GM12878 (cell line): ENCODE measurements around the gene SLC25A51. TPM values are rescaled to one million over a fixed set of nuclear protein-coding genes. Genes with fewer than 3 reads are reported as not detected.

ENCODE experiments used
- ATAC-seq: fragments of 200-7000 bp; cut with Tn5 transposase; 3 replicates; pipeline ENCODE4 v1.9.1; 2020; ENCODE audit warnings: mild to moderate bottlenecking, moderate library complexity
- BruUV-seq: library from RNA; stranded (reverse); fragments of 400-500 nt; replicated peaks from 2 replicates; lab custom pipeline; 2021; lab: Mats Ljungman, UMichigan
- CTCF ChIA-PET: fragments of 300-600 bp; sonication (Branson Sonifier 250); formaldehyde crosslinking; extraction: SDS; loops from one replicate; lab custom pipeline; 2021; ENCODE audit warnings: inconsistent platforms; lab: Yijun Ruan, JAX
- POLR2A ChIA-PET: fragments of 350-600 bp; formaldehyde crosslinking; extraction: SDS; loops from one replicate; lab custom pipeline; 2021; ENCODE audit warnings: inconsistent platforms; lab: Charles Lee
- RAD21 ChIA-PET: fragments of 300-600 bp; sonication (Branson Sonifier 250); formaldehyde crosslinking; loops from one replicate; lab custom pipeline; 2023; ENCODE audit warnings: antibody characterized with exemption; ENCODE audit not compliant: unreplicated experiment; lab: Charles Lee
- SMC1A ChIA-PET: fragments of 300-600 bp; sonication (Branson Sonifier 250); formaldehyde crosslinking; loops from one replicate; lab custom pipeline; 2023; ENCODE audit not compliant: unreplicated experiment, uncharacterized antibody; lab: Charles Lee
- DNase-seq: peaks from one replicate; pipeline ENCODE4 v3.0.0-alpha.2; 2011; ENCODE audit warnings: low read depth, low spot score
- FAIRE-seq: peaks from 3 replicates; lab custom pipeline; 2011; peaks lifted over from hg19 to GRCh38; lab: Jason Lieb, UNC
- H2AFZ ChIP-seq: 2 replicates; pipeline ENCODE4 v1.6.0; 2011; ENCODE audit warnings: low read depth, low read length, control low read depth; ENCODE audit not compliant: control insufficient read depth
- H3K27ac ChIP-seq: 2 replicates; pipeline ENCODE4 v1.5.1; 2011; ENCODE audit warnings: control low read depth; ENCODE audit not compliant: control insufficient read depth, insufficient read depth
- H3K27me3 ChIP-seq, 2 experiments: replicated peaks in 1 of 2; 2 replicates each; pipeline versions ENCODE4 v1.6.0 to v1.6.1; 2011; ENCODE audit warnings: low read length in 1 of 2; ENCODE audit not compliant: control insufficient read depth in 2 of 2, insufficient read depth in 2 of 2
- H3K36me3 ChIP-seq, 2 experiments: 2 replicates each; pipeline ENCODE4 v1.5.1; 2011; ENCODE audit warnings: low read length in 1 of 2; ENCODE audit not compliant: control insufficient read depth in 2 of 2, insufficient read depth in 2 of 2
- H3K4me1 ChIP-seq: 2 replicates; pipeline ENCODE4 v1.6.1; 2011; ENCODE audit warnings: mild to moderate bottlenecking, low read length, moderate library complexity, mixed read lengths; ENCODE audit not compliant: control insufficient read depth, insufficient read depth
- H3K4me2 ChIP-seq: 2 replicates; pipeline ENCODE4 v1.6.0; 2011; ENCODE audit warnings: control low read depth; ENCODE audit not compliant: control insufficient read depth, insufficient read depth
- H3K4me3 ChIP-seq: fragments of 200-600 bp; sonication (generic); 2 replicates; pipeline ENCODE4 v1.5.1; 2016
- H3K79me2 ChIP-seq: 2 replicates; pipeline ENCODE4 v1.6.0; 2011; ENCODE audit warnings: low read length; ENCODE audit not compliant: control insufficient read depth, insufficient read depth
- H3K9ac ChIP-seq: 2 replicates; pipeline ENCODE4 v1.8.0; 2011; ENCODE audit warnings: low read length, control low read depth, mixed read lengths; ENCODE audit not compliant: control insufficient read depth, insufficient read depth
- H3K9me3 ChIP-seq: replicated peaks from 3 replicates; pipeline ENCODE4 v1.5.1; 2011; ENCODE audit warnings: mild to moderate bottlenecking, low read length; ENCODE audit not compliant: control insufficient read depth, insufficient read depth
- H4K20me1 ChIP-seq: 2 replicates; pipeline ENCODE4 v1.6.0; 2011; ENCODE audit not compliant: control insufficient read depth, insufficient read depth
- ATF3 ChIP-seq: IDR thresholded peaks from 2 replicates; pipeline ENCODE4 v1.6.1; 2011; ENCODE audit warnings: low read depth, mild to moderate bottlenecking, low read length, moderate library complexity, borderline replicate concordance; ENCODE audit errors: extremely low read depth
- BHLHE40 ChIP-seq, 2 experiments: fragments of 450-650 bp in 1 of 2; IDR thresholded peaks; 2 replicates each; pipeline ENCODE4 v1.6.1; 2011 to 2017; ENCODE audit warnings: low read depth in 2 of 2, borderline replicate concordance in 1 of 2, improper control_type of control experiment in 1 of 2, low read length in 1 of 2, mild to moderate bottlenecking in 1 of 2
- EZH2 ChIP-seq: IDR thresholded peaks from 2 replicates; pipeline ENCODE4 v1.6.1; 2012; ENCODE audit warnings: low read depth, mild to moderate bottlenecking, control low read depth, inconsistent platforms, low read length, borderline replicate concordance; ENCODE audit not compliant: control insufficient read depth
- HDGF ChIP-seq: fragments of 450-650 bp; IDR thresholded peaks from 2 replicates; pipeline ENCODE4 v1.6.1; 2016; ENCODE audit warnings: antibody characterized with exemption
- IRF4 ChIP-seq: IDR thresholded peaks from 2 replicates; pipeline ENCODE4 v1.6.1; 2011; ENCODE audit warnings: low read depth, low read length
- JUND ChIP-seq: IDR thresholded peaks from 2 replicates; pipeline ENCODE4 v1.6.1; 2012; ENCODE audit warnings: low read depth, mild to moderate bottlenecking, low read length, improper control_type of control experiment, moderate library complexity
- NBN ChIP-seq: fragments of 450-650 bp; IDR thresholded peaks from 2 replicates; pipeline ENCODE4 v1.6.1; 2016
- NFXL1 ChIP-seq: fragments of 450-650 bp; IDR thresholded peaks from 2 replicates; pipeline ENCODE4 v1.6.1; 2017; ENCODE audit warnings: antibody characterized with exemption, mild to moderate bottlenecking, borderline replicate concordance
- NR2C1 ChIP-seq: fragments of 450-650 bp; IDR thresholded peaks from 2 replicates; pipeline ENCODE4 v1.6.1; 2017; ENCODE audit warnings: antibody characterized with exemption, mild to moderate bottlenecking, moderate library complexity
- RB1 ChIP-seq: fragments of 450-650 bp; formaldehyde crosslinking; IDR thresholded peaks from 2 replicates; pipeline ENCODE4 v1.6.1; 2017; ENCODE audit warnings: mild to moderate bottlenecking, borderline replicate concordance
- RBBP5 ChIP-seq: fragments of 200-600 bp; sonication (generic); conservative IDR thresholded peaks from 2 replicates; pipeline ENCODE4 v1.6.1; 2016
- REST ChIP-seq: IDR thresholded peaks from 2 replicates; pipeline ENCODE4 v1.6.1; 2012; ENCODE audit warnings: mild to moderate bottlenecking, low read depth, low read length
- TARDBP ChIP-seq: IDR thresholded peaks from 2 replicates; pipeline ENCODE4 v1.6.1; 2016; ENCODE audit warnings: borderline replicate concordance
- ZBTB40 ChIP-seq: fragments of 450-650 bp; IDR thresholded peaks from 2 replicates; pipeline ENCODE4 v1.6.1; 2016; ENCODE audit warnings: mild to moderate bottlenecking, moderate library complexity, borderline replicate concordance
- ZSCAN29 ChIP-seq: fragments of 450-650 bp; IDR thresholded peaks from 2 replicates; pipeline ENCODE4 v1.6.1; 2017; ENCODE audit warnings: mild to moderate bottlenecking, moderate library complexity
- WGBS: methylation state at CpG from one replicate; pipeline ENCODE4 v1.1.6; 2016; ENCODE audit warnings: low lambda C conversion rate; ENCODE audit not compliant: insufficient replicate concordance, insufficient coverage; ENCODE audit errors: missing lambda C conversion rate; 5-methylcytosine and 5-hydroxymethylcytosine counted together
- in situ Hi-C: fragments of 300-500 bp; cut with MboI; formaldehyde crosslinking; loops from 9 replicates; pipeline ENCODE4 v1.14.3; 2018; ENCODE audit warnings: mixed read lengths
- intact Hi-C: fragments of 100-400 bp; cut with micrococcal nuclease; formaldehyde crosslinking; loops from one replicate; pipeline ENCODE4 v1.14.2; 2022; ENCODE audit not compliant: unreplicated experiment
- polyA plus RNA-seq, 11 experiments: library from polyadenylated mRNA; depleted of rRNA in 4 of 11; unstranded in 6 of 11; stranded (reverse) in 5 of 11; fragments of >200 nt; fragmentation: Nextera tagmentation in 4 of 11; fragmentation: Illumina TruSeq in 1 of 11; extraction: Ambion mirVana in 4 of 11; extraction: Trizol in 1 of 11; gene quantifications; 1 replicate in 1 of 11; 2 replicates in 10 of 11; pipeline versions ENCODE4 v1.2.1 to v1.2.3, GENCODE V29; 2011 to 2016; ENCODE audit warnings: inconsistent platforms in 2 of 11, missing spikeins in 2 of 11, low read depth in 1 of 11
- total RNA-seq, 4 experiments: library from RNA; depleted of rRNA in 3 of 4; stranded (reverse); fragments of >200 nt in 3 of 4; fragmentation: Illumina TruSeq in 1 of 4; extraction: Trizol in 1 of 4; gene quantifications; 2 replicates each; pipeline versions ENCODE4 v1.2.1 to v1.2.3, GENCODE V29; 2013 to 2021

SLC25A51 gene
- total and polyA plus RNA-seq, 10 of the 15 experiments (the other 5 are each of a cell fraction or from before 2014, with no cell fraction given), result 3.8 to 29.3 (median 13.2) TPM

DNA sequence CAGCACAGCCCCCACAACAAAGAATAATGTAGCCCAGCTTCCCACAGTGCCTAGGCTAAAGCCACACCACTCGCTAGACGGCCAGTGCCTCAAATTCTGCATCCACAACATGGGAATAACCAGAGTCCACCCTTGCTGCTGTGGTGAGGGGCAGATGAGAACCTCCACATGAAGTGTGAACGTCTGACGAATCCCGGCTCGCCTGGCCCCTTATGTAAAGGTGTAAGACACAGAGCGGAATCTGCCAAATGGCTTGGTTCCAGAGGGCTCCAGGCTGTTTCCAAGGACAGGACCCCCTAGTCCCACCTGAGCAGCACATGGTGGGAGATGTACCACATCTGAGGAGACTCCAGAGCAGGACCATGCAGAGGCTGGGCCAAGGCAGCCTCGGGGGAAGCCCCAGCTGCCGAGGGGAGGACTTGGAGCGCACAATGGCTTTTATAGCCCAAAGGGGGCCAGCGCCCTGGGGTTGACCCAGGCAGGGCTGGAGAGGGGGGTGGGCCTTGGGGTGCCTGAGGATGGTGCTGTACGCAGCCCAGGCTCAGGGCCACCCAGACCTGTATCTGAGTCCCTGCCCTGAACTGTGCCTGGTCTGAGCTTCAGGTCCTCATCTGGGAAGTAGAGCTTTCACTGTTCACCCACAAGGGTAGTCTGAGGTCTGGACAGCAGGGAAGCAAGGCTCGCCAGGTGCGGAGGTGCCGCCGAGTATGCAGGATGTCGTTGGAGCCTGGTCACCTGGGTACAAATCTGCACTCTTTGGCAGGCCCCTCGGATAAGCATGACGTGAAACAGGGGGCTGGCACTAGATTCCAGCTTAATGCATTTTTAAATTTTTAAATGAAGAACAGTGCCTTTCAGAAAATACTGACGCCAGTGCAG is 24.9 kb upstream of the SLC25A51 start:
- Histone ChIP-seq H3K4me1 (no peaks in the 10 kb centered on the region; the same call in 1 of the 2 replicates), H3K27me3 (no peaks in the 10 kb centered on the region), H4K20me1 (no peaks in the 10 kb centered on the region), H3K36me3 (no peaks in the 10 kb centered on the region), H3K79me2 (no peaks in the 10 kb centered on the region), H3K4me3 (no peak overlapping the region), H3K4me2 (no peak overlapping the region), H3K9me3 (no peaks in the 10 kb centered on the region), H2AFZ (no peak overlapping the region), H3K9ac (no peak overlapping the region), H3K27ac (no peak overlapping the region)
- DNase-seq (no peak), FAIRE-seq (no peak), ATAC-seq (no peak)
- TF ChIP-seq BHLHE40 (IDR thresholded peaks at IDR 0.05; ENCODE audit: borderline replicate concordance in 1 of 2, low read depth in 2 of 2, low read length in 1 of 2) (no peak), NR2C1 (no peak), ZBTB40 (no peak), JUND (no peak), RB1 (no peak), RBBP5 (no peak), ATF3 (no peak), NFXL1 (no peak), IRF4 (no peak), HDGF (no peak), REST (no peak), EZH2 (no peak), TARDBP (no peak), ZSCAN29 (no peak), NBN (no peak)
- BruUV-seq, result no TSS peak
- ChIA-PET CTCF (no interaction called here), POLR2A (no interaction called here), SMC1A (no interaction called here), RAD21 (interaction anchor here (0.5 kb wide), 2 partner anchors 140 to 334 kb away, joined by 3 read pairs; no protein-coding TSS in a partner anchor)
- WGBS, result 65% methylated on average over 20 of the region's 20 CpGs
- in situ Hi-C loops, result no loop called here
- intact Hi-C loops, result no loop called here
